ENCODE measurements around the gene TRIP6. TPM values are rescaled to one million over a fixed set of nuclear protein-coding genes. Genes with fewer than 3 reads are reported as not detected.

The TRIP6 gene
- total RNA-seq, 1 experiment from 2014 or later, result 102 TPM

GRCh38 chr7:100827330-100828226 is 39.6 kb upstream of the TRIP6 start, which contains the start of gene EPHB4:
Gene EPHB4 (minus strand): TSS chr7:100827523. CDS start chr7:100827030, 493 bp downstream.
- Histone ChIP-seq H3K27me3 (ENCODE audit: insufficient read depth, low read length) (no peaks in the 10 kb centered on the region), H2AFZ (ENCODE audit: low read depth, low read length, poor library complexity, severe bottlenecking) (peak within 1 kb of the TSS; percentile 10), H3K9ac (ENCODE audit: low read length) (peak within 1 kb of the TSS; percentile 89), H3K27ac (ENCODE audit: low read depth, low read length) (peak within 1 kb of the TSS; percentile 96), H3K4me3 (replicated peaks in 1 of 2; ENCODE audit: low read depth in 1 of 2, low read length in 2 of 2) (peak within 1 kb of the TSS; percentile 64 to 86), H3K79me2 (ENCODE audit: insufficient read depth, low read length) (peaks cover 32% of the 10 kb centered on the region), H3K36me3 (ENCODE audit: control insufficient read depth in 1 of 2, insufficient read depth in 2 of 2, low read length in 2 of 2) (peaks cover 11 to 12% of the 10 kb centered on the region in 2 experiments; a peak in 3 of 4 replicates), H3K9me2 (ENCODE audit: insufficient read depth) (no peaks in the 10 kb centered on the region), H4K20me1 (ENCODE audit: insufficient read depth) (no peaks in the 10 kb centered on the region), H3K4me2 (ENCODE audit: low read length) (peak within 1 kb of the TSS; percentile 81), H3K9me3 (ENCODE audit: control insufficient read depth in 1 of 2, insufficient read depth in 1 of 2, low read depth in 1 of 2, low read length in 2 of 2) (no peaks in the 10 kb centered on the region), H3K4me1 (ENCODE audit: control insufficient read depth in 1 of 2, insufficient read depth in 2 of 2, low read length in 2 of 2) (peaks cover 9 to 26% of the 10 kb centered on the region in 2 experiments; a peak in 3 of 4 replicates)
- ChIA-PET CTCF (interaction anchor here (0.7 to 2.2 kb wide), 9 partner anchors 17 to 215 kb away, joined by 3 to 7 read pairs (median 4); partner anchors contain the start of genes MOSPD3, POP7 and SLC12A9), POLR2A (interaction anchor here (0.6 to 2.5 kb wide), 7 partner anchors 9 to 250 kb away, joined by 3 to 9 read pairs (median 3); partner anchors contain the start of genes POP7 and SRRT), RAD21 (ENCODE audit: low non-redundant PET in 1 of 2, low total read pairs in 2 of 2, uncharacterized antibody in 2 of 2, unreplicated experiment in 2 of 2) (interaction anchor here (0.6 to 1.4 kb wide), 7 partner anchors 23 to 194 kb away, joined by 3 to 6 read pairs (median 4); partner anchors contain the start of genes POP7 (in 1 of the 2), SRRT (in 1 of the 2) and UFSP1 (in 1 of the 2))
- no peak for TF ChIP-seq EZH2 (IDR thresholded peaks at IDR 0.05)
- TF ChIP-seq MAX (IDR thresholded peaks at IDR 0.05), result 0 out of 2 replicates have a peak, but pooled peaks have one; percentile 37
- peak; percentile 85 for TF ChIP-seq TCF7L2 (IDR thresholded peaks at IDR 0.05; ENCODE audit: borderline replicate concordance, extremely low read depth, insufficient read depth, insufficient read length)
- peak; percentile 69; the same call in 1 of the 2 replicates for TF ChIP-seq ZFX (IDR thresholded peaks at IDR 0.05)
- TF ChIP-seq POLR2A (IDR thresholded peaks at IDR 0.05; ENCODE audit: borderline replicate concordance, extremely low read depth, insufficient read depth, insufficient read length), result peak; percentile 54
- no peak for TF ChIP-seq EGR1 (IDR thresholded peaks at IDR 0.05; ENCODE audit: low read depth)
- TF ChIP-seq CTCF (IDR thresholded peaks at IDR 0.05 in 2 of 3, conservative IDR thresholded peaks at IDR 0.05 in 1 of 3; ENCODE audit: borderline replicate concordance in 1 of 3, insufficient read depth in 1 of 3, low read depth in 2 of 3, low read length in 2 of 3), result peak; percentile 41 to 58 (median 41); a peak in 4 of 6 replicates
- peak; percentile 66; the same call in 1 of the 2 replicates for TF ChIP-seq POLR2AphosphoS5 (IDR thresholded peaks at IDR 0.05; ENCODE audit: low read depth, low read length)
- peak; percentile 90 for ATAC-seq
- intact Hi-C loops (cut with micrococcal nuclease), result loop anchor here (2.0 kb wide), 1 partner anchor 123 kb away; no protein-coding TSS in a partner anchor
- no TSS peak for BruUV-seq (replicated peaks)
- DNase-seq (ENCODE audit: low read depth, low spot score), result peak; percentile 77

All from HCT116 (cell line).